HL-60 (cell line): ENCODE results near the gene SLC18B1.

ENCODE experiments used
- POLR2AphosphoS5 ChIP-seq: IDR thresholded peaks from 2 replicates; pipeline ENCODE4 v1.6.1; 2012; ENCODE audit warnings: low read depth
- TF ChIP-seq, protein P1 (sequence below): IDR thresholded peaks from one replicate; pipeline ENCODE4 v1.5.1; 2011; ENCODE audit warnings: low read length, control low read depth, inconsistent platforms; ENCODE audit not compliant: insufficient read depth
- TF ChIP-seq, protein P2 (sequence below): IDR thresholded peaks from 2 replicates; pipeline ENCODE4 v1.6.1; 2012; ENCODE audit warnings: low read depth; ENCODE audit not compliant: insufficient replicate concordance

DNA sequence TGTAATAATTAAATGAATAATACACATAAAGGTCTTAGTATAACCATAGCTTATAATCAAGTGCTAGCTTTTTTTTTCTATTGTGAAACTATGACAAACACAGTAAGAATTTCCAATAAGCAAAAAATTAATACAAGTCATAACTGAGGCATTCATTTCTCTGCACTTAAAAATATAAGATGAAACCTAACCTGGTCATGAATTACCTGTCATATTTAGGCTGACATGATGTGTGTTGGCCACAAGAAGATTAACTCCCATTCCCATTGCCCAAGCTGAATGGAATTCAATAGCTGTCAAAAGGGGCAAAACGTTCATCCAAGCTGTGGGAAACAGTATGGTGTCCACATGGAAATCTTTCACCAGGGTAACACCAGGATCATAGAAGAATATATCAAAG, 46.2 kb downstream of the SLC18B1 start:
- TF ChIP-seq, protein P1, sequence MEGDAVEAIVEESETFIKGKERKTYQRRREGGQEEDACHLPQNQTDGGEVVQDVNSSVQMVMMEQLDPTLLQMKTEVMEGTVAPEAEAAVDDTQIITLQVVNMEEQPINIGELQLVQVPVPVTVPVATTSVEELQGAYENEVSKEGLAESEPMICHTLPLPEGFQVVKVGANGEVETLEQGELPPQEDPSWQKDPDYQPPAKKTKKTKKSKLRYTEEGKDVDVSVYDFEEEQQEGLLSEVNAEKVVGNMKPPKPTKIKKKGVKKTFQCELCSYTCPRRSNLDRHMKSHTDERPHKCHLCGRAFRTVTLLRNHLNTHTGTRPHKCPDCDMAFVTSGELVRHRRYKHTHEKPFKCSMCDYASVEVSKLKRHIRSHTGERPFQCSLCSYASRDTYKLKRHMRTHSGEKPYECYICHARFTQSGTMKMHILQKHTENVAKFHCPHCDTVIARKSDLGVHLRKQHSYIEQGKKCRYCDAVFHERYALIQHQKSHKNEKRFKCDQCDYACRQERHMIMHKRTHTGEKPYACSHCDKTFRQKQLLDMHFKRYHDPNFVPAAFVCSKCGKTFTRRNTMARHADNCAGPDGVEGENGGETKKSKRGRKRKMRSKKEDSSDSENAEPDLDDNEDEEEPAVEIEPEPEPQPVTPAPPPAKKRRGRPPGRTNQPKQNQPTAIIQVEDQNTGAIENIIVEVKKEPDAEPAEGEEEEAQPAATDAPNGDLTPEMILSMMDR = no peak
- TF ChIP-seq, protein P2, sequence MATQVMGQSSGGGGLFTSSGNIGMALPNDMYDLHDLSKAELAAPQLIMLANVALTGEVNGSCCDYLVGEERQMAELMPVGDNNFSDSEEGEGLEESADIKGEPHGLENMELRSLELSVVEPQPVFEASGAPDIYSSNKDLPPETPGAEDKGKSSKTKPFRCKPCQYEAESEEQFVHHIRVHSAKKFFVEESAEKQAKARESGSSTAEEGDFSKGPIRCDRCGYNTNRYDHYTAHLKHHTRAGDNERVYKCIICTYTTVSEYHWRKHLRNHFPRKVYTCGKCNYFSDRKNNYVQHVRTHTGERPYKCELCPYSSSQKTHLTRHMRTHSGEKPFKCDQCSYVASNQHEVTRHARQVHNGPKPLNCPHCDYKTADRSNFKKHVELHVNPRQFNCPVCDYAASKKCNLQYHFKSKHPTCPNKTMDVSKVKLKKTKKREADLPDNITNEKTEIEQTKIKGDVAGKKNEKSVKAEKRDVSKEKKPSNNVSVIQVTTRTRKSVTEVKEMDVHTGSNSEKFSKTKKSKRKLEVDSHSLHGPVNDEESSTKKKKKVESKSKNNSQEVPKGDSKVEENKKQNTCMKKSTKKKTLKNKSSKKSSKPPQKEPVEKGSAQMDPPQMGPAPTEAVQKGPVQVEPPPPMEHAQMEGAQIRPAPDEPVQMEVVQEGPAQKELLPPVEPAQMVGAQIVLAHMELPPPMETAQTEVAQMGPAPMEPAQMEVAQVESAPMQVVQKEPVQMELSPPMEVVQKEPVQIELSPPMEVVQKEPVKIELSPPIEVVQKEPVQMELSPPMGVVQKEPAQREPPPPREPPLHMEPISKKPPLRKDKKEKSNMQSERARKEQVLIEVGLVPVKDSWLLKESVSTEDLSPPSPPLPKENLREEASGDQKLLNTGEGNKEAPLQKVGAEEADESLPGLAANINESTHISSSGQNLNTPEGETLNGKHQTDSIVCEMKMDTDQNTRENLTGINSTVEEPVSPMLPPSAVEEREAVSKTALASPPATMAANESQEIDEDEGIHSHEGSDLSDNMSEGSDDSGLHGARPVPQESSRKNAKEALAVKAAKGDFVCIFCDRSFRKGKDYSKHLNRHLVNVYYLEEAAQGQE = no peak
- no peak for TF ChIP-seq POLR2AphosphoS5
